KMS-11 (cell line): ENCODE measurements around the gene R3HCC1L.

ENCODE experiments used
- H2AFZ ChIP-seq: fragments of 200-600 bp; sonication (generic); 2 replicates; pipeline ENCODE4 v1.6.1; 2016; ENCODE audit warnings: antibody characterized with exemption, mixed run types, low read depth
- H3K27ac ChIP-seq: fragments of 200-600 bp; sonication (generic); 2 replicates; pipeline ENCODE4 v1.6.1; 2016; ENCODE audit warnings: mild to moderate bottlenecking, mixed run types
- H3K27me3 ChIP-seq: fragments of 200-600 bp; sonication (generic); 2 replicates; pipeline ENCODE4 v1.6.1; 2017; ENCODE audit warnings: mild to moderate bottlenecking, low read depth, mixed run types, moderate library complexity; ENCODE audit not compliant: insufficient read depth
- H3K36me3 ChIP-seq: fragments of 200-600 bp; sonication (generic); 2 replicates; pipeline ENCODE4 v1.6.1; 2017; ENCODE audit warnings: mild to moderate bottlenecking, mixed run types; ENCODE audit not compliant: insufficient read depth
- H3K4me1 ChIP-seq: fragments of 200-600 bp; sonication (generic); 2 replicates; pipeline ENCODE4 v1.6.1; 2016; ENCODE audit warnings: mild to moderate bottlenecking, low read depth, mixed run types; ENCODE audit not compliant: poor library complexity, severe bottlenecking
- H3K4me2 ChIP-seq: fragments of 200-600 bp; sonication (generic); 2 replicates; pipeline ENCODE4 v1.7.0; 2016; ENCODE audit warnings: mild to moderate bottlenecking, mixed run types
- H3K4me3 ChIP-seq: fragments of 200-600 bp; sonication (generic); IDR thresholded peaks from 2 replicates; pipeline ENCODE4 v1.6.1; 2017; ENCODE audit warnings: low read depth, low read length, mixed read lengths; ENCODE audit not compliant: insufficient read depth
- H3K79me2 ChIP-seq: fragments of 200-600 bp; sonication (generic); 2 replicates; pipeline ENCODE4 v1.6.1; 2016; ENCODE audit warnings: low read depth, mixed run types; ENCODE audit not compliant: insufficient read depth
- H3K9ac ChIP-seq: fragments of 200-600 bp; sonication (generic); 2 replicates; pipeline ENCODE4 v1.6.1; 2016; ENCODE audit warnings: mild to moderate bottlenecking, mixed run types
- H4K20me1 ChIP-seq: fragments of 200-600 bp; sonication (generic); 2 replicates; pipeline ENCODE4 v1.6.1; 2016; ENCODE audit warnings: mild to moderate bottlenecking, mixed run types; ENCODE audit not compliant: insufficient read depth
- CTCF ChIP-seq: fragments of 200-600 bp; sonication (generic); conservative IDR thresholded peaks from 2 replicates; pipeline ENCODE4 v1.6.1; 2017; ENCODE audit warnings: low read depth, mild to moderate bottlenecking, antibody characterized with exemption, low read length, moderate library complexity, mixed read lengths

The R3HCC1L gene

GRCh38 chr10:98106531-98106930 is 27.9 kb upstream of the R3HCC1L start:
- TF ChIP-seq CTCF = no peak
- no peaks in the 10 kb centered on the region for H3K36me3 ChIP-seq
- no peaks in the 10 kb centered on the region for H3K79me2 ChIP-seq
- no peaks in the 10 kb centered on the region for H3K27me3 ChIP-seq
- no peak overlapping the region for H3K4me3 ChIP-seq
- H3K9ac ChIP-seq = no peak overlapping the region
- no peaks in the 10 kb centered on the region for H4K20me1 ChIP-seq
- no peak overlapping the region for H3K27ac ChIP-seq
- H3K4me1 ChIP-seq = no peaks in the 10 kb centered on the region
- no peak overlapping the region for H2AFZ ChIP-seq
- H3K4me2 ChIP-seq = no peak overlapping the region

GRCh38 chr10:98107644-98108430 is 26.6 kb upstream of the R3HCC1L start:
- TF ChIP-seq CTCF = no peak
- Histone ChIP-seq H3K27ac (no peak overlapping the region), H3K4me1 (no peaks in the 10 kb centered on the region), H3K4me2 (no peak overlapping the region), H3K9ac (no peak overlapping the region), H4K20me1 (no peaks in the 10 kb centered on the region), H3K79me2 (no peaks in the 10 kb centered on the region), H3K4me3 (no peak overlapping the region), H3K27me3 (no peaks in the 10 kb centered on the region), H3K36me3 (no peaks in the 10 kb centered on the region), H2AFZ (no peak overlapping the region)

DNA sequence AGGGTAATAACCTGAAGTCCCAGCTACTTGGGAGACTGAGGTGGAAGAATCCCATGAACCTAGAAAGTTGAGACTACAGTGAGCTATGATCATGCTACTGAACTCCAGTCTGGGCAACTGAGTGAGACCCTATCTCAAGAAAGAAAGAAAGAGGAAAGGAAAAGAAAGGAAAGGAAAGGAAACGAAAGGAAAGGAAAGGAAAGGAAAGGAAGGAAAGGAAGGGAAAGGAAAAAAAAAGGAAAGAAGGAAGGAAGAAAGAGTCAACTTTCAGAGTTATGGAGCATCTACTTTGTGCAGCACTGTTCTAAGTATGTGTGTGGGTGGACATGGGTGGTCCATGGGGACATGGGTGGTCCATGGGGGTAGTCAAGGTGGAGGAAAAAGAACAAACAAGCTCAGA is 24.1 kb upstream of the R3HCC1L start:
- TF ChIP-seq CTCF = no peak
- no peak overlapping the region for H2AFZ ChIP-seq
- H4K20me1 ChIP-seq = no peaks in the 10 kb centered on the region
- no peak overlapping the region for H3K27ac ChIP-seq
- H3K79me2 ChIP-seq = no peaks in the 10 kb centered on the region
- no peaks in the 10 kb centered on the region for H3K4me1 ChIP-seq
- no peaks in the 10 kb centered on the region for H3K27me3 ChIP-seq
- H3K4me2 ChIP-seq = no peak overlapping the region
- H3K9ac ChIP-seq = no peak overlapping the region
- H3K36me3 ChIP-seq = no peaks in the 10 kb centered on the region
- H3K4me3 ChIP-seq = no peak overlapping the region

DNA sequence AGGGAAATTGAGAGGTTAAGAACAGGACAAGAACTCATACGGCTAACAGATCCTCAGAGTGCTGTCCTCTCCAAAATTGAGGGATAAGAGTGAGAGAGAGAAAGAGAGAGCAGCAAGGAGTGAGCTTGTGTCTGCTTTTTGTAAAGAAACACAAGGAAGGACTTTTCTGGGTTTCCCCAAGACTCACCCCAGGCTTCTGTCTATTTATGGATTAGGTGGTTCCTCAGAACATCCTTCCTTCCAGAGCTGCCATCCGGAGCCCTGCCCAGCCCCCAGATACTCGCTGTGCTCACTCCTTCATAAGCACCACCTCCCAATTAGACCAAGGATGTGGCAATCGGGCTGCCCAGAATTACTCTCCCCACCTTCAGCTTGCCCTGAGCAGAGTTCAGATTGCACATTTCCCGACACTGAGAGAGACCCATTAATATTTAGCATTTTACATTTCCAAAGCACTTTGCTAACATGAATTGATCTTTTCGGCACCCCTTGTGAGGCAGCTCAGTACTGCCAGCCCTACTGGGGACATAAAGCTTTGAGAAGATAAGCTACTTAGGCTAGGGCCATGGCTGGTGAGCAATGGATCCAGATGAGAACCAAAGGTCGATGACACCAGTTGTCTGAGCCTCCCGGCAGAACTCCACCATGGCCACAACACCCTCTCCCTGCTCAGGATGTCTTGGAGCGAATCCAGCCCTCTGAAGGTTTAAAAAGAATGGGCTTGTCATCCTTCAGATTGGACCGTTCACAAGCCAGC is 19.2 kb upstream of the R3HCC1L start:
- H2AFZ ChIP-seq = no peak overlapping the region
- H4K20me1 ChIP-seq = no peaks in the 10 kb centered on the region
- no peak overlapping the region for H3K4me3 ChIP-seq
- H3K27ac ChIP-seq = no peak overlapping the region
- H3K27me3 ChIP-seq = no peaks in the 10 kb centered on the region
- H3K9ac ChIP-seq = no peak overlapping the region
- no peak for TF ChIP-seq CTCF
- no peak overlapping the region for H3K4me2 ChIP-seq
- H3K79me2 ChIP-seq = no peaks in the 10 kb centered on the region
- H3K36me3 ChIP-seq = no peaks in the 10 kb centered on the region
- H3K4me1 ChIP-seq = no peaks in the 10 kb centered on the region
